ENCODE measurements around the gene OXLD1. TPM values are rescaled to one million over a fixed set of nuclear protein-coding genes. Genes with fewer than 3 reads are reported as not detected.
"Not testable (repeated sequence)": the region's sequence is repeated elsewhere in the genome, so short reads cannot be mapped to it uniquely, and the experiment has no call there.

Gene OXLD1
- total and polyA plus RNA-seq, 10 of the 15 experiments (the other 5 are each of a cell fraction or from before 2014, with no cell fraction given) = 4.6 to 89.5 (median 39.8) TPM

- Histone ChIP-seq H3K36me3 (ENCODE audit: control insufficient read depth in 2 of 2, insufficient read depth in 2 of 2, low read length in 1 of 2) (peaks cover 19 to 28% of the 10 kb centered on the region in 2 experiments), H3K79me2 (ENCODE audit: control insufficient read depth, insufficient read depth, low read length) (no peaks in the 10 kb centered on the region; the same call in 1 of the 2 replicates), H3K9me3 (replicated peaks; ENCODE audit: control insufficient read depth, insufficient read depth, low read length) (no peaks in the 10 kb centered on the region; the same call in 2 of the 3 replicates), H3K9ac (ENCODE audit: control insufficient read depth, insufficient read depth, low read length) (no peak overlapping the region), H2AFZ (ENCODE audit: control insufficient read depth, low read depth, low read length) (no peak overlapping the region), H3K4me2 (ENCODE audit: control insufficient read depth, insufficient read depth) (no peak overlapping the region), H3K27me3 (replicated peaks in 1 of 2; ENCODE audit: control insufficient read depth in 2 of 2, insufficient read depth in 2 of 2, low read length in 1 of 2) (no peaks in the 10 kb centered on the region), H3K27ac (ENCODE audit: control insufficient read depth, insufficient read depth) (no peak overlapping the region), H3K4me3 (no peak overlapping the region), H3K4me1 (ENCODE audit: control insufficient read depth, insufficient read depth, low read length) (no peaks in the 10 kb centered on the region), H4K20me1 (ENCODE audit: control insufficient read depth, insufficient read depth) (no peaks in the 10 kb centered on the region)
- no TSS peak for BruUV-seq (replicated peaks)
- no peak for DNase-seq (ENCODE audit: low read depth, low spot score)
- SMC1A ChIA-PET (ENCODE audit: uncharacterized antibody, unreplicated experiment) = no interaction called here
- POLR2A ChIA-PET = interaction anchor here (0.5 kb wide), 1 partner anchor 11 kb away, joined by 3 read pairs; no protein-coding TSS in a partner anchor
- WGBS (ENCODE audit: insufficient coverage, insufficient replicate concordance, low lambda C conversion rate, missing lambda C conversion rate) = 87% methylated on average over 11 of the region's 11 CpGs
- intact Hi-C loops (cut with micrococcal nuclease; ENCODE audit: unreplicated experiment) = no loop called here
- no peak for ATAC-seq
- RAD21 ChIA-PET (ENCODE audit: unreplicated experiment) = no interaction called here
- in situ Hi-C loops (cut with MboI) = no loop called here
- TF ChIP-seq ESRRA (IDR thresholded peaks at IDR 0.05; ENCODE audit: low read length) (no peak), MTA2 (IDR thresholded peaks at IDR 0.05; ENCODE audit: low read depth) (no peak)
- no peak for FAIRE-seq
- CTCF ChIA-PET = no interaction called here
Measured at GRCh38 chr17:81621494-81622130, 44.8 kb downstream of the OXLD1 start.

- POLR2A ChIA-PET; ATAC-seq; in situ Hi-C loops (cut with MboI); H3K4me2 ChIP-seq (ENCODE audit: control insufficient read depth, insufficient read depth); H2AFZ ChIP-seq (ENCODE audit: control insufficient read depth, low read depth, low read length); H3K4me1 ChIP-seq (ENCODE audit: control insufficient read depth, insufficient read depth, low read length); CTCF ChIA-PET; H4K20me1 ChIP-seq (ENCODE audit: control insufficient read depth, insufficient read depth); H3K9ac ChIP-seq (ENCODE audit: control insufficient read depth, insufficient read depth, low read length); H3K27me3 ChIP-seq (replicated peaks in 1 of 2; ENCODE audit: control insufficient read depth in 2 of 2, insufficient read depth in 2 of 2, low read length in 1 of 2); DNase-seq (ENCODE audit: low read depth, low spot score); BruUV-seq (replicated peaks); H3K9me3 ChIP-seq (replicated peaks; ENCODE audit: control insufficient read depth, insufficient read depth, low read length); RAD21 ChIA-PET (ENCODE audit: unreplicated experiment); H3K4me3 ChIP-seq; intact Hi-C loops (cut with micrococcal nuclease; ENCODE audit: unreplicated experiment); FAIRE-seq; H3K27ac ChIP-seq (ENCODE audit: control insufficient read depth, insufficient read depth); SMC1A ChIA-PET (ENCODE audit: uncharacterized antibody, unreplicated experiment); H3K79me2 ChIP-seq (ENCODE audit: control insufficient read depth, insufficient read depth, low read length): not testable (repeated sequence)
- peaks cover 16 to 20% of the 10 kb centered on the region in 2 experiments for H3K36me3 ChIP-seq (ENCODE audit: control insufficient read depth in 2 of 2, insufficient read depth in 2 of 2, low read length in 1 of 2)
- WGBS (ENCODE audit: insufficient coverage, insufficient replicate concordance, low lambda C conversion rate, missing lambda C conversion rate) = no CpG with 5 or more reads among the region's 36 CpGs
Measured at GRCh38 chr17:81618307-81618706, 48.1 kb downstream of the OXLD1 start.

All from GM12878 (cell line).